Ishikawa (cell line): ENCODE measurements around the gene FAM13B.

ENCODE experiments used
- EP300 ChIP-seq: IDR thresholded peaks from 2 replicates; pipeline ENCODE4 v1.6.1; 2012; ENCODE audit warnings: borderline replicate concordance
- FOXM1 ChIP-seq: IDR thresholded peaks from 2 replicates; pipeline ENCODE4 v1.6.1; 2012; ENCODE audit warnings: low read depth, borderline replicate concordance
- RAD21 ChIP-seq: IDR thresholded peaks from 2 replicates; pipeline ENCODE4 v1.6.1; 2012; ENCODE audit warnings: low read depth
- REST ChIP-seq: IDR thresholded peaks from 2 replicates; pipeline ENCODE4 v1.6.1; 2012; ENCODE audit warnings: low read depth, mild to moderate bottlenecking
- TAF1 ChIP-seq: IDR thresholded peaks from 2 replicates; pipeline ENCODE4 v1.6.1; 2012; ENCODE audit warnings: low read depth, mild to moderate bottlenecking
- YY1 ChIP-seq: IDR thresholded peaks from 2 replicates; pipeline ENCODE4 v1.6.1; 2012; ENCODE audit warnings: low read depth
- TF ChIP-seq, protein P1 (sequence below): IDR thresholded peaks from 2 replicates; pipeline ENCODE4 v1.6.1; 2012
- TF ChIP-seq, protein P2 (sequence below): IDR thresholded peaks from 2 replicates; pipeline ENCODE4 v1.6.1; 2012

- TF ChIP-seq, protein P1, sequence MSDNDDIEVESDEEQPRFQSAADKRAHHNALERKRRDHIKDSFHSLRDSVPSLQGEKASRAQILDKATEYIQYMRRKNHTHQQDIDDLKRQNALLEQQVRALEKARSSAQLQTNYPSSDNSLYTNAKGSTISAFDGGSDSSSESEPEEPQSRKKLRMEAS, result no peak
- TF ChIP-seq, protein P2, sequence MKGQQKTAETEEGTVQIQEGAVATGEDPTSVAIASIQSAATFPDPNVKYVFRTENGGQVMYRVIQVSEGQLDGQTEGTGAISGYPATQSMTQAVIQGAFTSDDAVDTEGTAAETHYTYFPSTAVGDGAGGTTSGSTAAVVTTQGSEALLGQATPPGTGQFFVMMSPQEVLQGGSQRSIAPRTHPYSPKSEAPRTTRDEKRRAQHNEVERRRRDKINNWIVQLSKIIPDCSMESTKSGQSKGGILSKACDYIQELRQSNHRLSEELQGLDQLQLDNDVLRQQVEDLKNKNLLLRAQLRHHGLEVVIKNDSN, result no peak
- no peak for TF ChIP-seq REST
- no peak for TF ChIP-seq RAD21
- no peak for TF ChIP-seq TAF1
- TF ChIP-seq YY1, result no peak
- no peak for TF ChIP-seq FOXM1
- no peak for TF ChIP-seq EP300
Measured at GRCh38 chr5:137923856-137924255, 109.0 kb downstream of the FAM13B start.
